H9 (cell line): ENCODE data around the gene PLAC1. TPM values are rescaled to one million over a fixed set of nuclear protein-coding genes. Genes with fewer than 3 reads are reported as not detected.

ENCODE experiments used
- DNase-seq: peaks from one replicate; pipeline ENCODE4 v3.0.0-alpha.2; 2017
- H2AFZ ChIP-seq: one replicate; pipeline ENCODE4 v1.6.1; 2013; ENCODE audit warnings: mild to moderate bottlenecking, low read length, control low read depth, moderate library complexity
- H2AK5ac ChIP-seq: 2 replicates; pipeline ENCODE4 v1.6.1; 2013; ENCODE audit warnings: low read length, control low read depth, mixed read lengths; ENCODE audit not compliant: insufficient read length
- H2BK120ac ChIP-seq: one replicate; pipeline ENCODE4 v1.6.1; 2013; ENCODE audit warnings: low read depth, mild to moderate bottlenecking, low read length, control low read depth, inconsistent platforms; ENCODE audit not compliant: poor library complexity, severe bottlenecking
- H2BK12ac ChIP-seq: 2 replicates; pipeline ENCODE4 v1.6.1; 2013; ENCODE audit warnings: low read length, control low read depth, mixed read lengths, low read depth; ENCODE audit not compliant: insufficient read length
- H2BK15ac ChIP-seq: 2 replicates; pipeline ENCODE4 v1.6.1; 2013; ENCODE audit warnings: low read depth, low read length, control low read depth
- H2BK20ac ChIP-seq: one replicate; pipeline ENCODE4 v1.6.1; 2013; ENCODE audit warnings: low read depth, mild to moderate bottlenecking, low read length, control low read depth, inconsistent platforms; ENCODE audit not compliant: poor library complexity, severe bottlenecking
- H2BK5ac ChIP-seq: 2 replicates; pipeline ENCODE4 v1.6.1; 2013; ENCODE audit warnings: low read length, control low read depth, mixed read lengths; ENCODE audit not compliant: insufficient read length
- H3K14ac ChIP-seq: 2 replicates; pipeline ENCODE4 v1.6.1; 2013; ENCODE audit warnings: low read length, control low read depth; ENCODE audit not compliant: insufficient read depth
- H3K18ac ChIP-seq: 2 replicates; pipeline ENCODE4 v1.6.1; 2013; ENCODE audit warnings: low read depth, mild to moderate bottlenecking, mixed read lengths, low read length, control low read depth; ENCODE audit not compliant: insufficient read length
- H3K23ac ChIP-seq: 2 replicates; pipeline ENCODE4 v1.6.1; 2013; ENCODE audit warnings: low read length, control low read depth, mixed read lengths, low read depth; ENCODE audit not compliant: insufficient read length
- H3K23me2 ChIP-seq: 2 replicates; pipeline ENCODE4 v1.6.1; 2013; ENCODE audit warnings: low read depth, mild to moderate bottlenecking, mixed read lengths, low read length, control low read depth; ENCODE audit not compliant: insufficient read length, poor library complexity, severe bottlenecking
- H3K27ac ChIP-seq: 2 replicates; pipeline ENCODE4 v1.5.1; 2013; ENCODE audit warnings: low read length, control low read depth, mixed read lengths, low read depth; ENCODE audit not compliant: insufficient read length
- H3K27me3 ChIP-seq: 2 replicates; pipeline ENCODE4 v1.6.1; 2013; ENCODE audit warnings: low read length, control low read depth, inconsistent platforms; ENCODE audit not compliant: insufficient read depth
- H3K4ac ChIP-seq: 2 replicates; pipeline ENCODE4 v1.6.1; 2013; ENCODE audit warnings: low read depth, mild to moderate bottlenecking, control low read depth, inconsistent platforms, low read length, moderate library complexity
- H3K4me1 ChIP-seq: 2 replicates; pipeline ENCODE4 v1.6.1; 2013; ENCODE audit warnings: low read length, control low read depth, inconsistent platforms; ENCODE audit not compliant: insufficient read depth
- H3K4me2 ChIP-seq: 2 replicates; pipeline ENCODE4 v1.6.1; 2013; ENCODE audit warnings: low read length, control low read depth, mixed read lengths; ENCODE audit not compliant: insufficient read length, insufficient read depth
- H3K56ac ChIP-seq: 2 replicates; pipeline ENCODE4 v1.6.1; 2013; ENCODE audit warnings: low read depth, mild to moderate bottlenecking, mixed read lengths, low read length, control low read depth; ENCODE audit not compliant: insufficient read length
- H3K79me1 ChIP-seq: 2 replicates; pipeline ENCODE4 v1.6.1; 2013; ENCODE audit warnings: low read depth, mild to moderate bottlenecking, moderate library complexity, low read length, control low read depth, inconsistent platforms; ENCODE audit not compliant: insufficient read depth, poor library complexity, severe bottlenecking
- H3K79me2 ChIP-seq: 2 replicates; pipeline ENCODE4 v1.6.1; 2013; ENCODE audit warnings: low read length, control low read depth, inconsistent platforms; ENCODE audit not compliant: insufficient read depth
- H3K9ac ChIP-seq: 2 replicates; pipeline ENCODE4 v1.6.1; 2013; ENCODE audit warnings: low read length, control low read depth, mixed read lengths; ENCODE audit not compliant: insufficient read length; ENCODE audit errors: extremely low read depth
- H3K9me3 ChIP-seq: one replicate; pipeline ENCODE4 v1.6.1; 2013; ENCODE audit warnings: low read depth, low read length, inconsistent platforms; ENCODE audit not compliant: control insufficient read depth
- H3T11ph ChIP-seq: one replicate; pipeline ENCODE4 v1.6.1; 2013; ENCODE audit warnings: mild to moderate bottlenecking, low read length, control low read depth, inconsistent platforms
- H4K20me1 ChIP-seq: one replicate; pipeline ENCODE4 v1.6.1; 2013; ENCODE audit not compliant: control insufficient read depth, insufficient read length, insufficient read depth
- H4K5ac ChIP-seq: 2 replicates; pipeline ENCODE4 v1.6.1; 2013; ENCODE audit warnings: low read depth, mild to moderate bottlenecking, mixed read lengths, low read length, control low read depth; ENCODE audit not compliant: insufficient read length
- H4K8ac ChIP-seq: replicated peaks from 2 replicates; pipeline ENCODE4 v1.6.1; 2013; ENCODE audit warnings: low read length, control low read depth, mixed read lengths, low read depth; ENCODE audit not compliant: insufficient read length
- H4K91ac ChIP-seq: 2 replicates; pipeline ENCODE4 v1.6.1; 2013; ENCODE audit warnings: low read depth, mild to moderate bottlenecking, moderate library complexity, mixed read lengths, low read length, control low read depth; ENCODE audit not compliant: insufficient read length
- H3K27ac Mint-ChIP-seq, 3 experiments: 2 replicates in 2 of 3; 3 replicates in 1 of 3; pipeline ENCODE4 v1.8.0; 2020 to 2021; ENCODE audit warnings: mixed read lengths in 3 of 3, mild to moderate bottlenecking in 1 of 3, moderate library complexity in 1 of 3
- H3K27me3 Mint-ChIP-seq: 2 replicates; pipeline ENCODE4 v1.8.0; 2021; ENCODE audit warnings: low read depth, mild to moderate bottlenecking, moderate library complexity, mixed read lengths
- H3K36me3 Mint-ChIP-seq, 3 experiments: 2 replicates in 2 of 3; 3 replicates in 1 of 3; pipeline ENCODE4 v1.8.0; 2020 to 2021; ENCODE audit warnings: low read depth in 3 of 3, mixed read lengths in 3 of 3; ENCODE audit not compliant: insufficient read depth in 1 of 3
- H3K4me1 Mint-ChIP-seq, 2 experiments: 2 replicates each; pipeline ENCODE4 v1.8.0; 2020; ENCODE audit warnings: mixed read lengths in 2 of 2
- H3K4me3 Mint-ChIP-seq, 2 experiments: 2 replicates in 1 of 2; 3 replicates in 1 of 2; pipeline ENCODE4 v1.8.0; 2020 to 2021; ENCODE audit warnings: mild to moderate bottlenecking in 2 of 2, mixed read lengths in 2 of 2, moderate library complexity in 1 of 2
- H3K9me3 Mint-ChIP-seq, 2 experiments: 2 replicates in 1 of 2; 3 replicates in 1 of 2; pipeline ENCODE4 v1.8.0; 2020; ENCODE audit warnings: mild to moderate bottlenecking in 2 of 2, mixed read lengths in 2 of 2, moderate library complexity in 1 of 2
- WGBS: extraction: QIAGEN DNeasy Blood & Tissue Kit; methylation state at CpG from one replicate; pipeline ENCODE4 v1.1.7; 2013; ENCODE audit warnings: missing lambda C conversion rate, low lambda C conversion rate, mixed read lengths; ENCODE audit not compliant: insufficient read length; ENCODE audit errors: extremely low coverage; 5-methylcytosine and 5-hydroxymethylcytosine counted together
- total RNA-seq: library from RNA; stranded (reverse); gene quantifications from 2 replicates; pipeline ENCODE4 v1.2.1, GENCODE V29; 2021
- TF ChIP-seq, protein P1 (sequence below): fragments of 200-600 bp; sonication (generic); conservative IDR thresholded peaks from 3 replicates; pipeline ENCODE4 v1.8.0; 2021; ENCODE audit warnings: antibody characterized with exemption, mild to moderate bottlenecking

PLAC1 gene
- total RNA-seq, 1 experiment from 2014 or later = 0.68 TPM

GRCh38 chrX:134570509-134570846 lies 87.8 kb downstream of the PLAC1 start:
- peaks cover under 1 to 48% of the 10 kb centered on the region in 2 experiments; a peak in 3 of 5 replicates for H3K9me3 Mint-ChIP-seq
- Histone ChIP-seq H2BK20ac (no peak overlapping the region), H3K79me1 (no peaks in the 10 kb centered on the region), H2AK5ac (no peak overlapping the region), H3K23ac (no peak overlapping the region), H4K8ac (no peak overlapping the region), H3K4ac (no peak overlapping the region), H2AFZ (no peak overlapping the region), H2BK120ac (no peak overlapping the region), H3K14ac (no peak overlapping the region), H2BK15ac (no peak overlapping the region), H3K9ac (no peak overlapping the region), H2BK5ac (no peak overlapping the region), H3K79me2 (no peaks in the 10 kb centered on the region), H4K91ac (no peak overlapping the region), H3K56ac (no peak overlapping the region), H4K5ac (no peak overlapping the region), H3K18ac (no peak overlapping the region), H4K20me1 (no peaks in the 10 kb centered on the region), H3K9me3 (no peaks in the 10 kb centered on the region), H3K23me2 (no peaks in the 10 kb centered on the region), H3K4me1 (peaks cover 2% of the 10 kb centered on the region; the same call in 1 of the 2 replicates), H3K27ac (no peak overlapping the region), H2BK12ac (no peak overlapping the region), H3K27me3 (no peaks in the 10 kb centered on the region), H3K4me2 (no peak overlapping the region), H3T11ph (no peak overlapping the region)
- H3K36me3 Mint-ChIP-seq = no peaks in the 10 kb centered on the region; a peak in 2 of 7 replicates
- no CpG with 5 or more reads among the region's 3 CpGs for WGBS
- TF ChIP-seq, protein P1, sequence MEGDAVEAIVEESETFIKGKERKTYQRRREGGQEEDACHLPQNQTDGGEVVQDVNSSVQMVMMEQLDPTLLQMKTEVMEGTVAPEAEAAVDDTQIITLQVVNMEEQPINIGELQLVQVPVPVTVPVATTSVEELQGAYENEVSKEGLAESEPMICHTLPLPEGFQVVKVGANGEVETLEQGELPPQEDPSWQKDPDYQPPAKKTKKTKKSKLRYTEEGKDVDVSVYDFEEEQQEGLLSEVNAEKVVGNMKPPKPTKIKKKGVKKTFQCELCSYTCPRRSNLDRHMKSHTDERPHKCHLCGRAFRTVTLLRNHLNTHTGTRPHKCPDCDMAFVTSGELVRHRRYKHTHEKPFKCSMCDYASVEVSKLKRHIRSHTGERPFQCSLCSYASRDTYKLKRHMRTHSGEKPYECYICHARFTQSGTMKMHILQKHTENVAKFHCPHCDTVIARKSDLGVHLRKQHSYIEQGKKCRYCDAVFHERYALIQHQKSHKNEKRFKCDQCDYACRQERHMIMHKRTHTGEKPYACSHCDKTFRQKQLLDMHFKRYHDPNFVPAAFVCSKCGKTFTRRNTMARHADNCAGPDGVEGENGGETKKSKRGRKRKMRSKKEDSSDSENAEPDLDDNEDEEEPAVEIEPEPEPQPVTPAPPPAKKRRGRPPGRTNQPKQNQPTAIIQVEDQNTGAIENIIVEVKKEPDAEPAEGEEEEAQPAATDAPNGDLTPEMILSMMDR = no peak
- no peaks in the 10 kb centered on the region; the same call in 1 of the 2 replicates for H3K27me3 Mint-ChIP-seq
- no peak for DNase-seq
- H3K4me3 Mint-ChIP-seq = no peak overlapping the region
- no peak overlapping the region for H3K27ac Mint-ChIP-seq
- H3K4me1 Mint-ChIP-seq = peaks cover 23 to 27% of the 10 kb centered on the region in 2 experiments
